Thymus (tissue), 11 donors: Measurements from ENCODE around the gene TCP11L2. TPM values are rescaled to one million over a fixed set of nuclear protein-coding genes. Genes with fewer than 3 reads are reported as not detected.

ENCODE experiments used
- DNase-seq, 9 donors: peaks; one replicate each; pipeline ENCODE4 v3.0.0-alpha.2; 2013; ENCODE audit warnings: low spot score in 9 of 9, low read depth in 6 of 9, missing footprints in 1 of 9
- H3K27ac ChIP-seq, 2 donors: one replicate each; pipeline ENCODE4 v1.5.1; 2013; ENCODE audit warnings: control low read depth in 1 of 2, low read depth in 1 of 2, low read length in 1 of 2, mild to moderate bottlenecking in 1 of 2, moderate library complexity in 1 of 2
- H3K27me3 ChIP-seq, 2 donors: one replicate each; pipeline ENCODE4 v1.5.1; 2013; ENCODE audit warnings: low read length in 1 of 2; ENCODE audit not compliant: control insufficient read depth in 2 of 2, insufficient read depth in 1 of 2
- H3K36me3 ChIP-seq, 2 donors: one replicate each; pipeline ENCODE4 v1.5.1; 2013; ENCODE audit warnings: low read length in 1 of 2, mild to moderate bottlenecking in 1 of 2, moderate library complexity in 1 of 2; ENCODE audit not compliant: control insufficient read depth in 2 of 2, insufficient read depth in 2 of 2
- H3K4me1 ChIP-seq, 2 donors: one replicate each; pipeline ENCODE4 v1.5.1; 2013; ENCODE audit warnings: low read length in 2 of 2; ENCODE audit not compliant: control insufficient read depth in 2 of 2, insufficient read depth in 2 of 2
- H3K4me3 ChIP-seq, 2 donors: one replicate each; pipeline ENCODE4 v1.5.1; 2013; ENCODE audit warnings: low read length in 2 of 2, control low read depth in 1 of 2, mild to moderate bottlenecking in 1 of 2
- H3K9me3 ChIP-seq, 2 donors: one replicate each; pipeline ENCODE4 v1.5.1; 2013; ENCODE audit warnings: low read length in 1 of 2, mild to moderate bottlenecking in 1 of 2; ENCODE audit not compliant: control insufficient read depth in 2 of 2, insufficient read depth in 1 of 2
- WGBS: extraction: QIAGEN DNeasy Blood & Tissue Kit; methylation state at CpG from one replicate; pipeline ENCODE4 v1.1.7; 2013; 5-methylcytosine and 5-hydroxymethylcytosine counted together
- polyA plus RNA-seq: library from polyadenylated mRNA; stranded (reverse); fragments of 200-250 nt; gene quantifications from one replicate; pipeline ENCODE4 v1.2.3, GENCODE V29; 2013
- total RNA-seq: library from RNA; stranded (reverse); fragments of 120-200 nt; gene quantifications from one replicate; pipeline ENCODE4 v1.2.4, GENCODE V29; 2013
- donor health status: healthy.

Gene TCP11L2
- total and polyA plus RNA-seq, 2 donors: 5.9 to 18.3 TPM

DNA sequence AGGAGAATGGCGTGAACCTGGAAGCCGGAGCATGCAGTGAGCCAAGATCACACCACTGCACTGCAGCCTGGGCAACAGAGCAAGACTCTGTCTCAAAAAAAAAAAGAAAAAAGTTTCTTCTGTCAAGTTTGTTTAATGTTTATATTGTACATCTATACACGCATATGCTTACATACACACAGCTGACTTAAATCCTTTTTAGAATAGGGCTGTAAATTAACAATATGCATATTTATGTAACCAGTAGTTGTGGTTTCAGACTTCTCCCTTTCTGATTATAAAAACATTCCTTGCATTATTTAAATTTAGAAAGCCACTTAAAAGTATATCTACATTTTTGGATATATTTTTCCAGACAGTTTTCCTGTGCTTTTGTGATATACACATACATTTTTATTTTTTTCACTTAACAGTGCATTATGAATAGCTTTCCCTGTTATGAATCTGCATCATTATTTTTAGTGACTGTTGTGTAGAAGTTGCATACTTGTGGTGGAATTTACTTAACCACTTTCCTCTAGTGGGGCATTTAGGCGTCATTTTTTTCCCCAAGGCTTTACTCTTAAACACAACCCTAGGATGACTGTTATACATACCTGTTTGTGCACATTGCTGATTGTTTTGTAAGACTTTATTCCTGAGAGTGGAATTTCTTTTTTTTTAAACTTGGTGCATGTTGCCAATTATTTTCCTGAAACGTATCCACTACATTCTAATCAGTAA lies 84.4 kb downstream of the TCP11L2 start:
- 98% methylated on average over 5 of the region's 5 CpGs for WGBS
- no peak overlapping the region for H3K4me3 ChIP-seq
- H3K27ac ChIP-seq: no peak overlapping the region
- no peaks in the 10 kb centered on the region for H3K27me3 ChIP-seq
- H3K4me1 ChIP-seq: no peaks in the 10 kb centered on the region
- H3K36me3 ChIP-seq: no peaks in the 10 kb centered on the region
- DNase-seq: no peak
- H3K9me3 ChIP-seq: no peaks in the 10 kb centered on the region

GRCh38 chr12:106387848-106388377 lies 85.4 kb downstream of the TCP11L2 start:
- Histone ChIP-seq H3K27ac (no peak overlapping the region), H3K4me1 (no peaks in the 10 kb centered on the region), H3K9me3 (no peaks in the 10 kb centered on the region), H3K36me3 (no peaks in the 10 kb centered on the region), H3K27me3 (no peaks in the 10 kb centered on the region), H3K4me3 (no peak overlapping the region)
- WGBS: 96% methylated on average over 1 of the region's 1 CpG
- no peak for DNase-seq

DNA sequence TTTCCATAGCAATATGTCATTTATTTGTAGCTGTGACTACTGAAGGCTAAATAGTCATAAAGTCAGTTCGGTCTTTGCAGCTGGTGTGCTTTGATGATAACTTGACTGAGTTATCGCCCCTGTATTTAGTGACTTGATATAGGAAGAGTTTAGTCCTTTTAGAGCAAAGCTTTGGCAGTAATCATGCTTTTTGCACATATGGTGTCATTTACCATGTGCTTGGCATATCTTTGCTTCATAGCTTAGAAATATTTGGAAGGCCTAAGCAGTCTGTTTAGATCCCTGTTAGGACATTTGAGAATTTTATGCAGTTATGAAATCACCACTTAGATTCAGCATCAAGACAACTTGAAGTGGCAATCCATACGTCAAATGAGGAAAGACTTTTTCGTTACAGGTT lies 86.6 kb downstream of the TCP11L2 start:
- H3K4me3 ChIP-seq: no peak overlapping the region
- 96% methylated on average over 4 of the region's 4 CpGs for WGBS

GRCh38 chr12:106392759-106393158 lies 90.2 kb downstream of the TCP11L2 start:
- H3K27me3 ChIP-seq: no peaks in the 10 kb centered on the region
- WGBS: 93% methylated on average over 1 of the region's 1 CpG
- DNase-seq: no peak
- no peaks in the 10 kb centered on the region for H3K4me1 ChIP-seq
- peaks cover 0 to 2% of the 10 kb centered on the region in 2 donors for H3K9me3 ChIP-seq
- H3K27ac ChIP-seq: no peak overlapping the region
- peaks cover 5% of the 10 kb centered on the region in 2 donors for H3K36me3 ChIP-seq
- H3K4me3 ChIP-seq: no peak overlapping the region

More for the DNA sequence above, 86.6 kb downstream of the TCP11L2 start:
- no peak for DNase-seq
- Histone ChIP-seq H3K9me3 (no peaks in the 10 kb centered on the region), H3K4me1 (no peaks in the 10 kb centered on the region), H3K36me3 (no peaks in the 10 kb centered on the region), H3K27me3 (no peaks in the 10 kb centered on the region), H3K27ac (no peak overlapping the region)

Other genes with a start within 250 kb of the TCP11L2 start
- gene NUAK1, start 163.8 kb upstream of the TCP11L2 start, total RNA-seq: 2.1 TPM
- gene NUAK1, start 163.8 kb upstream of the TCP11L2 start, polyA plus RNA-seq: 4.3 TPM
- 6.8 TPM for gene CKAP4, start 54.7 kb upstream of the TCP11L2 start, total RNA-seq
- gene CKAP4, start 54.7 kb upstream of the TCP11L2 start, polyA plus RNA-seq: 11.1 TPM
- 7.5 TPM for gene POLR3B, start 55.0 kb downstream of the TCP11L2 start, total RNA-seq
- 4.5 TPM for gene POLR3B, start 55.0 kb downstream of the TCP11L2 start, polyA plus RNA-seq